ENCODE measurements around the gene HPSE2.

The HPSE2 gene

GRCh38 chr10:98808282-98808892, 427.3 kb downstream of the HPSE2 start:
- TF ChIP-seq SIN3A (IDR thresholded peaks at IDR 0.05; ENCODE audit: borderline replicate concordance, insufficient read depth, low read length) (no peak), REST (IDR thresholded peaks at IDR 0.05; ENCODE audit: insufficient read depth in 1 of 2, low read depth in 2 of 2, low read length in 2 of 2) (no peak), POLR2AphosphoS5 (IDR thresholded peaks at IDR 0.05; ENCODE audit: low read depth, low read length) (no peak), TAF1 (IDR thresholded peaks at IDR 0.05; ENCODE audit: borderline replicate concordance, insufficient read depth, low read length) (no peak), FOXP2 (optimal IDR thresholded peaks at IDR 0.05; ENCODE audit: borderline replicate concordance, extremely low read depth, extremely low read length, insufficient read depth) (no peak)

GRCh38 chr10:98800263-98800662, 435.4 kb downstream of the HPSE2 start:
- no peak for TF ChIP-seq TAF1 (IDR thresholded peaks at IDR 0.05; ENCODE audit: borderline replicate concordance, insufficient read depth, low read length)
- TF ChIP-seq POLR2AphosphoS5 (IDR thresholded peaks at IDR 0.05; ENCODE audit: low read depth, low read length): no peak
- no peak for TF ChIP-seq FOXP2 (optimal IDR thresholded peaks at IDR 0.05; ENCODE audit: borderline replicate concordance, extremely low read depth, extremely low read length, insufficient read depth)
- no peak for TF ChIP-seq SIN3A (IDR thresholded peaks at IDR 0.05; ENCODE audit: borderline replicate concordance, insufficient read depth, low read length)
- no peak for TF ChIP-seq REST (IDR thresholded peaks at IDR 0.05; ENCODE audit: insufficient read depth in 1 of 2, low read depth in 2 of 2, low read length in 2 of 2)

- TF ChIP-seq REST (IDR thresholded peaks at IDR 0.05; ENCODE audit: insufficient read depth in 1 of 2, low read depth in 2 of 2, low read length in 2 of 2): no peak
- no peak for TF ChIP-seq FOXP2 (optimal IDR thresholded peaks at IDR 0.05; ENCODE audit: borderline replicate concordance, extremely low read depth, extremely low read length, insufficient read depth)
- TF ChIP-seq POLR2AphosphoS5 (IDR thresholded peaks at IDR 0.05; ENCODE audit: low read depth, low read length): no peak
- TF ChIP-seq TAF1 (IDR thresholded peaks at IDR 0.05; ENCODE audit: borderline replicate concordance, insufficient read depth, low read length): no peak
- no peak for TF ChIP-seq SIN3A (IDR thresholded peaks at IDR 0.05; ENCODE audit: borderline replicate concordance, insufficient read depth, low read length)
Measured at GRCh38 chr10:98795467-98795866, 440.2 kb downstream of the HPSE2 start.

- TF ChIP-seq SIN3A (IDR thresholded peaks at IDR 0.05; ENCODE audit: borderline replicate concordance, insufficient read depth, low read length) (no peak), FOXP2 (optimal IDR thresholded peaks at IDR 0.05; ENCODE audit: borderline replicate concordance, extremely low read depth, extremely low read length, insufficient read depth) (no peak)
Measured at GRCh38 chr10:98790817-98791216, 444.8 kb downstream of the HPSE2 start.

GRCh38 chr10:98778277-98778759, 457.3 kb downstream of the HPSE2 start:
- TF ChIP-seq REST (IDR thresholded peaks at IDR 0.05; ENCODE audit: insufficient read depth in 1 of 2, low read depth in 2 of 2, low read length in 2 of 2): no peak
- no peak for TF ChIP-seq FOXP2 (optimal IDR thresholded peaks at IDR 0.05; ENCODE audit: borderline replicate concordance, extremely low read depth, extremely low read length, insufficient read depth)
- TF ChIP-seq POLR2AphosphoS5 (IDR thresholded peaks at IDR 0.05; ENCODE audit: low read depth, low read length): no peak
- no peak for TF ChIP-seq SIN3A (IDR thresholded peaks at IDR 0.05; ENCODE audit: borderline replicate concordance, insufficient read depth, low read length)
- TF ChIP-seq TAF1 (IDR thresholded peaks at IDR 0.05; ENCODE audit: borderline replicate concordance, insufficient read depth, low read length): no peak

Data from PFSK-1 (cell line).